Aorta (tissue), 5 donors: ENCODE data around the gene BID. TPM values are rescaled to one million over a fixed set of nuclear protein-coding genes. Genes with fewer than 3 reads are reported as not detected.
A peak's percentile ranks its signal among the peaks of the same experiment; 100 is the strongest.

Experiments used
- ATAC-seq: fragments of 200-7000 bp; cut with Tn5 transposase; one replicate; pipeline ENCODE4 v1.9.1; 2022; ENCODE audit warnings: moderate library complexity; ENCODE audit not compliant: low FRiP score
- DNase-seq, 2 donors: peaks; one replicate each; pipeline ENCODE4 v3.0.0-alpha.2; 2020
- H3K27ac ChIP-seq, 2 donors: one replicate each; pipeline ENCODE4 v1.5.1; 2013; ENCODE audit warnings: low read length in 2 of 2, mild to moderate bottlenecking in 2 of 2, moderate library complexity in 2 of 2, control low read depth in 1 of 2, inconsistent platforms in 1 of 2, low read depth in 1 of 2
- H3K27me3 ChIP-seq, 2 donors: one replicate each; pipeline ENCODE4 v1.6.1; 2013; ENCODE audit warnings: control low read depth in 1 of 2, low read length in 1 of 2, mild to moderate bottlenecking in 1 of 2, moderate library complexity in 1 of 2; ENCODE audit not compliant: insufficient read depth in 2 of 2, control insufficient read depth in 1 of 2
- H3K36me3 ChIP-seq, 2 donors: one replicate each; pipeline ENCODE4 v1.6.1; 2013; ENCODE audit warnings: control low read depth in 1 of 2, low read length in 1 of 2, mild to moderate bottlenecking in 1 of 2; ENCODE audit not compliant: insufficient read depth in 2 of 2, control insufficient read depth in 1 of 2
- H3K4me1 ChIP-seq, 2 donors: one replicate each; pipeline ENCODE4 v1.6.1; 2013; ENCODE audit warnings: low read length in 2 of 2, control low read depth in 1 of 2, mild to moderate bottlenecking in 1 of 2, moderate library complexity in 1 of 2; ENCODE audit not compliant: insufficient read depth in 2 of 2, control insufficient read depth in 1 of 2
- H3K4me3 ChIP-seq, 2 donors: one replicate each; pipeline ENCODE4 v1.5.1; 2013; ENCODE audit warnings: low read length in 2 of 2, control low read depth in 1 of 2, mild to moderate bottlenecking in 1 of 2
- H3K9me3 ChIP-seq: one replicate; pipeline ENCODE4 v1.6.1; 2013; ENCODE audit warnings: mild to moderate bottlenecking, low read length; ENCODE audit not compliant: control insufficient read depth
- WGBS, 2 donors: extraction: QIAGEN DNeasy Blood & Tissue Kit; methylation state at CpG; one replicate each; pipeline ENCODE4 v1.1.7; 2013; 5-methylcytosine and 5-hydroxymethylcytosine counted together
- intact Hi-C, 2 donors: fragments of 100-400 bp; cut with DNase I; formaldehyde crosslinking; loops; one replicate each; pipeline versions ENCODE4 v1.14.2 to v1.15.0; 2022
- polyA plus RNA-seq, 2 donors: library from polyadenylated mRNA; stranded (reverse); fragments of 200-250 nt; gene quantifications; one replicate each; pipeline ENCODE4 v1.2.3, GENCODE V29; 2013
- total RNA-seq, 2 donors: library from RNA; stranded (reverse); fragmentation: NEBNext Ultra II Directional; extraction: Animal tissue kit (Norgen Biotek cat#: 25700); gene quantifications; one replicate each; pipeline ENCODE4 v1.2.1, GENCODE V29; 2021
- donor health status: healthy with polysubstance abuse.
- donor health status: Bipolar disorder and iron deficiency.
- donor health status: DM: no; HTN: no; CAD: no.
- donor health status: DM: no; HTN: no; CAD: no.
- donor health status: DM: yes; HTN: yes; CAD: no.

BID gene
- total and polyA plus RNA-seq, 4 donors = 8.1 to 12.7 (median 10.0) TPM

- ATAC-seq = no peak
- H3K27ac ChIP-seq = no peak overlapping the region
- H3K27me3 ChIP-seq = no peaks in the 10 kb centered on the region
- H3K4me3 ChIP-seq = no peak overlapping the region
- H3K9me3 ChIP-seq = no peaks in the 10 kb centered on the region
- H3K36me3 ChIP-seq = no peaks in the 10 kb centered on the region
- H3K4me1 ChIP-seq = no peaks in the 10 kb centered on the region
- intact Hi-C loops = no loop called here
- no peak for DNase-seq
- WGBS, 2 donors = 4 to 10% methylated on average over 9 of the region's 9 CpGs
Observed at GRCh38 chr22:17783312-17783711, 9.0 kb upstream of the BID start.

- ATAC-seq (no peak), DNase-seq (no peak)
- H3K4me1 ChIP-seq = no peaks in the 10 kb centered on the region
- intact Hi-C loops = no loop called here
- no peaks in the 10 kb centered on the region for H3K9me3 ChIP-seq
- 95 to 96% methylated on average over 13 of the region's 13 CpGs for WGBS, 2 donors
- no peaks in the 10 kb centered on the region for H3K27me3 ChIP-seq
- no peak overlapping the region for H3K4me3 ChIP-seq
- H3K27ac ChIP-seq = no peak overlapping the region
- H3K36me3 ChIP-seq = no peaks in the 10 kb centered on the region
Observed at GRCh38 chr22:17782621-17783020, 8.4 kb upstream of the BID start.

- DNase-seq = no peak
- intact Hi-C loops = no loop called here
- Histone ChIP-seq H3K4me3 (no peak overlapping the region), H3K4me1 (no peaks in the 10 kb centered on the region), H3K27me3 (no peaks in the 10 kb centered on the region), H3K9me3 (no peaks in the 10 kb centered on the region), H3K36me3 (no peaks in the 10 kb centered on the region), H3K27ac (no peak overlapping the region)
- no peak for ATAC-seq
- WGBS, 2 donors = 84 to 90% methylated on average over 13 of the region's 13 CpGs
Observed at GRCh38 chr22:17782158-17782557, 7.9 kb upstream of the BID start.

- H3K4me3 ChIP-seq = no peak overlapping the region
- H3K4me1 ChIP-seq = no peaks in the 10 kb centered on the region
- H3K9me3 ChIP-seq = no peaks in the 10 kb centered on the region
- no peak overlapping the region for H3K27ac ChIP-seq
- intact Hi-C loops = no loop called here
- ATAC-seq (no peak), DNase-seq (peak in 1 of 2 donors; percentile 69)
- no peaks in the 10 kb centered on the region for H3K27me3 ChIP-seq
- no peaks in the 10 kb centered on the region for H3K36me3 ChIP-seq
- 48 to 49% methylated on average over 12 of the region's 12 CpGs for WGBS, 2 donors
Observed at GRCh38 chr22:17781319-17782031, 7.2 kb upstream of the BID start.

- WGBS, 2 donors = 87 to 88% methylated on average over 10 of the region's 10 CpGs
Observed at GRCh38 chr22:17780741-17781318, 6.6 kb upstream of the BID start.

GRCh38 chr22:17780116-17780740, 6.0 kb upstream of the BID start:
- no peaks in the 10 kb centered on the region for H3K36me3 ChIP-seq
- no peaks in the 10 kb centered on the region for H3K27me3 ChIP-seq
- DNase-seq (no peak), ATAC-seq (no peak)
- no peaks in the 10 kb centered on the region for H3K4me1 ChIP-seq
- no peak overlapping the region for H3K27ac ChIP-seq
- H3K4me3 ChIP-seq = no peak overlapping the region
- 85% methylated on average over 19 of the region's 19 CpGs for WGBS, 2 donors
- intact Hi-C loops = no loop called here
- H3K9me3 ChIP-seq = no peaks in the 10 kb centered on the region

More at GRCh38 chr22:17780741-17781318, 6.6 kb upstream of the BID start:
- H3K9me3 ChIP-seq = no peaks in the 10 kb centered on the region
- ATAC-seq (no peak), DNase-seq (no peak)
- no peak overlapping the region for H3K27ac ChIP-seq
- H3K36me3 ChIP-seq = no peaks in the 10 kb centered on the region
- H3K4me3 ChIP-seq = no peak overlapping the region
- no peaks in the 10 kb centered on the region for H3K4me1 ChIP-seq
- intact Hi-C loops = no loop called here
- no peaks in the 10 kb centered on the region for H3K27me3 ChIP-seq

- Histone ChIP-seq H3K4me1 (no peaks in the 10 kb centered on the region), H3K36me3 (no peaks in the 10 kb centered on the region), H3K4me3 (no peak overlapping the region), H3K9me3 (no peaks in the 10 kb centered on the region), H3K27me3 (no peaks in the 10 kb centered on the region), H3K27ac (no peak overlapping the region)
- no peak for DNase-seq
- WGBS, 2 donors = 85 to 87% methylated on average over 26 to 27 of the region's 27 CpGs
- intact Hi-C loops = no loop called here
- ATAC-seq = no peak
Observed at GRCh38 chr22:17779286-17780115, 5.2 kb upstream of the BID start.

- ATAC-seq (no peak), DNase-seq (no peak)
- no peaks in the 10 kb centered on the region for H3K36me3 ChIP-seq
- H3K9me3 ChIP-seq = no peaks in the 10 kb centered on the region
- H3K4me1 ChIP-seq = no peaks in the 10 kb centered on the region
- WGBS, 2 donors = 96 to 97% methylated on average over 23 of the region's 23 CpGs
- H3K27me3 ChIP-seq = no peaks in the 10 kb centered on the region
- no peak overlapping the region for H3K27ac ChIP-seq
- intact Hi-C loops = no loop called here
- H3K4me3 ChIP-seq = no peak overlapping the region
Observed at GRCh38 chr22:17778412-17778976, 4.2 kb upstream of the BID start.
